HEK293T (cell line): ENCODE results near the gene ZDHHC14.

Source experiments
- FOXK2 ChIP-seq: fragments of 450-650 bp; IDR thresholded peaks from 2 replicates; pipeline ENCODE4 v1.6.1; 2016; ENCODE audit warnings: mild to moderate bottlenecking
- SUZ12 ChIP-seq: fragments of 450-650 bp; IDR thresholded peaks from 2 replicates; pipeline ENCODE4 v1.6.1; 2016; ENCODE audit warnings: mild to moderate bottlenecking

DNA sequence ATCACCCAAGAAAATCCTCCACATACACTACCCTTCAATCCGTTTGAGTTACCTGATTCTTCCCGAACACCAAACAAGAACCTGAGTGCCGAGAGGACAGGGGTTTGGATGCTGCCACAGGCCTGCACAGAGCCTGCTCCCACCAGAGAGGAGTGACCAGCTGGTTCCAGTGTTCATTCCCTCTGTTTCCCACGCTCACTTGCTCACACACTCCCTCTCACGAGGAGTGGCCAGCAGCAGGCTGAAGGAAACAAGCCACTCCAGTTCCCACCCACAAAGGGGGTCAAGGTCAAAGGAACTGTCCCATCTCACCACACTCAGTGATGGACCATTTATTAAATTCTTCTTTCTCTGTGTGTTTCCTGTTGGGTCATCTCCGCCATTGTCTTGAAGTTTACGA is 344.8 kb downstream of the ZDHHC14 start:
- no peak for TF ChIP-seq SUZ12
- TF ChIP-seq FOXK2 = no peak
